Subcutaneous abdominal adipose tissue (tissue), 5 donors: ENCODE data around the gene ARPC1A.
"Not testable (repeated sequence)": the region's sequence is repeated elsewhere in the genome, so short reads cannot be mapped to it uniquely, and the experiment has no call there.

Source experiments
- H3K27ac ChIP-seq: one replicate; pipeline ENCODE4 v1.7.0; 2013; ENCODE audit warnings: low read depth, mild to moderate bottlenecking, inconsistent platforms, low read length, moderate library complexity
- H3K27me3 ChIP-seq, 5 donors: one replicate each; pipeline ENCODE4 v1.7.0; 2013; ENCODE audit warnings: low read length in 5 of 5, inconsistent platforms in 1 of 5; ENCODE audit not compliant: control insufficient read depth in 5 of 5, insufficient read depth in 4 of 5
- H3K36me3 ChIP-seq, 5 donors: one replicate each; pipeline ENCODE4 v1.7.0; 2013; ENCODE audit warnings: low read length in 5 of 5; ENCODE audit not compliant: control insufficient read depth in 5 of 5, insufficient read depth in 5 of 5
- H3K4me1 ChIP-seq, 5 donors: one replicate each; pipeline ENCODE4 v1.7.0; 2013; ENCODE audit warnings: low read length in 5 of 5, mild to moderate bottlenecking in 3 of 5, moderate library complexity in 1 of 5; ENCODE audit not compliant: control insufficient read depth in 5 of 5, insufficient read depth in 5 of 5
- H3K4me3 ChIP-seq, 5 donors: one replicate each; pipeline ENCODE4 v1.7.0; 2013; ENCODE audit warnings: low read length in 5 of 5, low read depth in 1 of 5
- H3K9ac ChIP-seq, 5 donors: one replicate each; pipeline ENCODE4 v1.7.0; 2013; ENCODE audit warnings: low read length in 5 of 5, mild to moderate bottlenecking in 4 of 5, moderate library complexity in 3 of 5
- H3K9me3 ChIP-seq, 5 donors: one replicate each; pipeline ENCODE4 v1.7.0; 2013; ENCODE audit warnings: low read length in 5 of 5; ENCODE audit not compliant: control insufficient read depth in 5 of 5
- donor health status: healthy.
- donor health status: healthy.
- donor health status: healthy.
- donor health status: healthy.
- donor health status: healthy.

The ARPC1A gene

DNA sequence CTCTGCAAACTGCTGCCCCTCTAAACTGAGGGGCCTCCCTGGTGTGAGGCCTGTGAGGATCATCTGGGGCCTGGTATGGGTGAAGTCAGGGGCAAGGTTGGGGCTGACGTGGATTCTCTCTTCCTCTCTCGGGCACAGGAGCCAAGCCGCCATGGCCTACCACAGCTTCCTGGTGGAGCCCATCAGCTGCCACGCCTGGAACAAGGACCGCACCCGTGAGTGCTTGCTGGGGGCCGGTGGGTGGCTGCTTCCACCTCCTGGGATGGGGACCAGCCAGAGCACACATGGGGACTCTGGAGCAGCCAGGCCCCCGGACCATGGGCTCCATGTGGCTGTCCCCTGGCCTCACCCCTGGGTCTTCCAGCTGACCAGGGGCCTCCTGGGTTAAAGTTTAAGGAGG, 59.9 kb downstream of the ARPC1A start:
- Histone ChIP-seq H3K36me3 (peaks cover 0 to 54% (median 39%) of the 10 kb centered on the region in 5 donors), H3K9ac (peak overlapping the region in 1 of 5 donors; percentile 20), H3K4me3 (no peak overlapping the region), H3K9me3 (no peaks in the 10 kb centered on the region), H3K27me3 (no peaks in the 10 kb centered on the region), H3K27ac (no peak overlapping the region), H3K4me1 (peaks cover 3 to 16% (median 15%) of the 10 kb centered on the region in 5 donors)

- Histone ChIP-seq H3K9ac (no peak overlapping the region), H3K9me3 (no peaks in the 10 kb centered on the region), H3K36me3 (peaks cover 0 to 58% (median 46%) of the 10 kb centered on the region in 5 donors), H3K4me3 (no peak overlapping the region), H3K4me1 (peaks cover 0 to 5% (median 3%) of the 10 kb centered on the region in 5 donors), H3K27ac (no peak overlapping the region), H3K27me3 (no peaks in the 10 kb centered on the region)
Observed at GRCh38 chr7:99386584-99387238, 61.0 kb downstream of the ARPC1A start.

DNA sequence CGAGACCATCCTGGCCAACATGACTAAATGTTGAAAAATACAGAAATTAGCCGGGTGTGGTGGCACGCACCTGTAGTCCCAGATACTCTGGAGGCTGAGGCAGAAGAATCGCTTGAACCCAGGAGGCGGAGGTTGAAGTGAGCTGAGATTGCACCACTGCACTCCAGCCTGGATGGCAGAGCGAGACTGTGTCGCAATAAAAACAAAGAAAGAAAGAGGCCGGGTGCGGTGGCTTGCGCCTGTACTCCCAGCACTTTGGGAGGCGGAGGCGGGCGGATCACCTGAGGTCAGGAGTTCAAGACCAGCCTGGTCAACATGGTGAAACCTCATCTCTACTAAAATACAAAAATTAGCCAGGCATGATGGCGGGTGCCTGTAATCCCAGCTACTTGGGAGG, 61.5 kb downstream of the ARPC1A start:
- not testable (repeated sequence) for H3K4me3 ChIP-seq, H3K27me3 ChIP-seq, H3K27ac ChIP-seq, H3K9ac ChIP-seq, H3K9me3 ChIP-seq, H3K4me1 ChIP-seq
- H3K36me3 ChIP-seq, result peaks cover 0 to 60% (median 46%) of the 10 kb centered on the region in 5 donors

DNA sequence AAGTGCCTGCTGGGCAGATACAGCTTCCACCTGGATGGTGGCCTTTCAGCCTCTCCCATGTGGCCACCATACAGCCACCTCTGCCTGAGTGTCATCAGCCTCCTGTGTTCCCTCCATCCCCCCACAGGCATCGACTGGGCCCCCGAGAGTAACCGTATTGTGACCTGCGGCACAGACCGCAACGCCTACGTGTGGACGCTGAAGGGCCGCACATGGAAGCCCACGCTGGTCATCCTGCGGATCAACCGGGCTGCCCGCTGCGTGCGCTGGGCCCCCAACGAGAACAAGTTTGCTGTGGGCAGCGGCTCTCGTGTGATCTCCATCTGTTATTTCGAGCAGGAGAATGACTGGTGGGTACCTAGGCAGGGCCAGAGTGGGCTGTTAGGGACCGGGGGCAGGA, 62.2 kb downstream of the ARPC1A start:
- Histone ChIP-seq H3K9me3 (no peaks in the 10 kb centered on the region), H3K27ac (no peak overlapping the region), H3K36me3 (peaks cover 0 to 62% (median 46%) of the 10 kb centered on the region in 5 donors), H3K4me1 (peaks cover 0 to 12% (median 8%) of the 10 kb centered on the region in 5 donors), H3K4me3 (no peak overlapping the region), H3K27me3 (no peaks in the 10 kb centered on the region), H3K9ac (no peak overlapping the region)

DNA sequence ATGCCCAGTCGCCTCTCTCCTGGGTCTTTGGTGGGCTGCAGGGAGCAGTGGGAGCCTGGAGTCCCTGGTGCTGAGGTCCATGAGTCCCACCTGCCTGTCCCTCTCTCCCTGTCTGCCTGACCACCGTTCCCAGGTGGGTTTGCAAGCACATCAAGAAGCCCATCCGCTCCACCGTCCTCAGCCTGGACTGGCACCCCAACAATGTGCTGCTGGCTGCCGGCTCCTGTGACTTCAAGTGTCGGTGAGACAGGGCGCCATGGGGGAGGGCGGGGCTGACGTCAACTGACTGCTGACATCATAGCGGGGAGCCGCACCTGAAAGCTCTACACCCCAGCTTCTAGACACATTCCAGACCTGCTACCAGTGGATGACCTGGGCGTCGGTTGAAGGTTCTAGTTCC, 64.1 kb downstream of the ARPC1A start:
- peaks cover 1 to 23% (median 17%) of the 10 kb centered on the region in 5 donors for H3K4me1 ChIP-seq
- H3K27me3 ChIP-seq, result no peaks in the 10 kb centered on the region
- no peaks in the 10 kb centered on the region for H3K9me3 ChIP-seq
- H3K27ac ChIP-seq, result no peak overlapping the region
- H3K9ac ChIP-seq, result no peak overlapping the region
- peaks cover 0 to 73% (median 54%) of the 10 kb centered on the region in 5 donors for H3K36me3 ChIP-seq
- no peak overlapping the region for H3K4me3 ChIP-seq

- no peaks in the 10 kb centered on the region for H3K9me3 ChIP-seq
- peaks cover 1 to 21% (median 17%) of the 10 kb centered on the region in 5 donors for H3K4me1 ChIP-seq
- peaks cover 0 to 82% (median 63%) of the 10 kb centered on the region in 5 donors for H3K36me3 ChIP-seq
- H3K9ac ChIP-seq, result no peak overlapping the region
- no peak overlapping the region for H3K4me3 ChIP-seq
- no peaks in the 10 kb centered on the region for H3K27me3 ChIP-seq
- no peak overlapping the region for H3K27ac ChIP-seq
Observed at GRCh38 chr7:99390941-99391602, 65.4 kb downstream of the ARPC1A start.

GRCh38 chr7:99392046-99392445, 66.3 kb downstream of the ARPC1A start:
- no peak overlapping the region for H3K27ac ChIP-seq
- no peaks in the 10 kb centered on the region for H3K27me3 ChIP-seq
- no peak overlapping the region for H3K9ac ChIP-seq
- H3K4me3 ChIP-seq, result peak overlapping the region in 1 of 5 donors; percentile 68
- H3K36me3 ChIP-seq, result peaks cover 0 to 81% (median 61%) of the 10 kb centered on the region in 5 donors
- H3K9me3 ChIP-seq, result no peaks in the 10 kb centered on the region
- H3K4me1 ChIP-seq, result peaks cover 1 to 21% (median 17%) of the 10 kb centered on the region in 5 donors

DNA sequence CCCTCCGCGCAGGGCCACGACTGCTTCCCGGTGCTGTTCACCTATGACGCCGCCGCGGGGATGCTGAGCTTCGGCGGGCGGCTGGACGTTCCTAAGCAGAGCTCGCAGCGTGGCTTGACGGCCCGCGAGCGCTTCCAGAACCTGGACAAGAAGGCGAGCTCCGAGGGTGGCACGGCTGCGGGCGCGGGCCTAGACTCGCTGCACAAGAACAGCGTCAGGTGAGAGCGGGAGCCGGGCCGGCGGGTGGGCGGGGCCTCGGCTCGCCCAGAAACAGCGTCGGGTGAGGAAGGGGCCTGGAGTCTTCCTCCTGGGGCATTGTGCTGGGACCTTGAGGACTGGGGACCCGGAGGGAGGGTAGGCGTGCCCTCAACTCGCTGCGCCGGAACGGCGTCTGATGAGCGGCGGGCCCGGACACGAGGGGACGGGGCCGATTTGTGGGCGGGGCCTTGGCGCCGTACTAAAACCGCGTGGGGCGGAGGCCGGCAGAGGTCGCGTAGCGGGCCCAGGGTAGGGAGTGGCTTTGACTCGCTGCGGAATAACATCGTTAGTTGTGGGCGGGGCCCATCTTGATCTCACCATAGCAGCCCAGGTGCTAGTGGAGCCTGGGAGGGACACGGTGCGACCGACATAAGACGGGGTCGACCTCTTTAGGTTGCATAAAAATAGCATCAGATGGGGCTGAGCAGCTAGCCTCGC, 67.1 kb downstream of the ARPC1A start:
- Histone ChIP-seq H3K27ac (no peak overlapping the region), H3K4me1 (peaks cover 1 to 21% (median 17%) of the 10 kb centered on the region in 5 donors), H3K4me3 (peak overlapping the region; percentile 68 to 86 (median 75)), H3K9ac (peak overlapping the region in 4 of 5 donors; percentile 57 to 66 (median 63)), H3K27me3 (no peaks in the 10 kb centered on the region), H3K36me3 (peaks cover 0 to 82% (median 67%) of the 10 kb centered on the region in 5 donors), H3K9me3 (no peaks in the 10 kb centered on the region)

DNA sequence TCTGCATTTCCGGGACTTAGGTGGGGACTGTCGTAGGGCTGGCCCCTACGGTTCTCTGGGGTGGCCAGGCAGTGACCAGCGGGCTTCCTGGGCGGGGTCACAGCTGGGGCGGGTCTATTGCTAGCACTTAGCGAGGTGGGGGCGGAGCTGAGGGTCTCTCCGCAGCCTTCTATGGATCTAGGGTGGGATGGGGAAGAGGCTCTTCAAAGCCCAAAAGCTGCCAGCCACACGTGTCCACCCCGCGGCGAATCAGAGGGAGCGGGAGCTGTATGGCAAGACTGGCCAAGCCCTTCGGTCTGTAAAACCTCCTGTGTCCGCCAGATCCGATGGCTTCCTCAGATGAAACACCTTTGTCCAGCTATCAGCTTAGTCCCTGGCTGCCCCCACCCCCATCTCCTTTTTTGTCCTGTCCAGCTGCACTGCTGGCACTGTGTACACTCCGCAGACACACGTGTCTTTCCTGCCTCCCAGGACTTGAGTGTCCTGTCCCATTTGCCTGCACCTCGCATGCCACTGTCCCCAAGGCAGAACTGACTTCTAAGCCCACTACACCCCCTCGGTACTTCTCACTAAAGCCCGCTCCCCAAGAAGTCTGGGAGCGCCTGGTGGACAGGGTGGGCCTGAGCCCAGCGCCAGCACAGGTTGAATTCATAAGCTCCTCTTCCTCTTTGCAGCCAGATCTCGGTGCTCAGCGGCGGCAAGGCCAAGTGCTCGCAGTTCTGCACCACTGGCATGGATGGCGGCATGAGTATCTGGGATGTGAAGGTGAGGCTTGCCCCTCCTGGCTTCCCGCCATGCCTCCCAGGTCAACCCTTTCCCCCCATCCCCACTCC, 67.9 kb downstream of the ARPC1A start:
- H3K9ac ChIP-seq, result peak overlapping the region in 4 of 5 donors; percentile 57 to 66 (median 63)
- H3K4me1 ChIP-seq, result peaks cover 1 to 21% (median 17%) of the 10 kb centered on the region in 5 donors
- no peaks in the 10 kb centered on the region for H3K9me3 ChIP-seq
- peaks cover 0 to 82% (median 66%) of the 10 kb centered on the region in 5 donors for H3K36me3 ChIP-seq
- peak overlapping the region; percentile 68 to 86 (median 75) for H3K4me3 ChIP-seq
- H3K27me3 ChIP-seq, result no peaks in the 10 kb centered on the region
- no peak overlapping the region for H3K27ac ChIP-seq
